Hematopoietic multipotent progenitor cell treated with erythropoietin and hydrocortisone succinate and interleukin-3 and kit ligand, for 6 days (in vitro differentiated cells): ENCODE measurements around the gene USP37.
"Not testable (repeated sequence)": the region's sequence is repeated elsewhere in the genome, so short reads cannot be mapped to it uniquely, and the experiment has no call there.

Experiments used
- DNase-seq: peaks from one replicate; pipeline ENCODE4 v3.0.0-alpha.2; 2015

Gene USP37

GRCh38 chr2:218547511-218547910 is 20.6 kb downstream of the USP37 start:
- no peak for DNase-seq

GRCh38 chr2:218546012-218546411 is 22.1 kb downstream of the USP37 start:
- DNase-seq = no peak

GRCh38 chr2:218540015-218540414 is 28.1 kb downstream of the USP37 start:
- DNase-seq = no peak

GRCh38 chr2:218536804-218537494 is 31.2 kb downstream of the USP37 start:
- DNase-seq = no peak

GRCh38 chr2:218529990-218530389 is 38.2 kb downstream of the USP37 start:
- no peak for DNase-seq

- not testable (repeated sequence) for DNase-seq
Observed at GRCh38 chr2:218528409-218528808, 39.7 kb downstream of the USP37 start.

GRCh38 chr2:218523651-218524050 is 44.5 kb downstream of the USP37 start:
- no peak for DNase-seq

GRCh38 chr2:218518876-218519275 is 49.3 kb downstream of the USP37 start:
- no peak for DNase-seq

GRCh38 chr2:218517434-218518206 is 50.5 kb downstream of the USP37 start:
- no peak for DNase-seq

- DNase-seq = peak; percentile 63
Observed at GRCh38 chr2:218516614-218517013, 51.5 kb downstream of the USP37 start.

GRCh38 chr2:218513676-218514075 is 54.5 kb downstream of the USP37 start:
- DNase-seq = no peak

- peak; percentile 25 for DNase-seq
Observed at GRCh38 chr2:218508299-218508698, 59.9 kb downstream of the USP37 start.

- no peak for DNase-seq
Observed at GRCh38 chr2:218505754-218506371, 62.3 kb downstream of the USP37 start.

GRCh38 chr2:218501665-218502064 is 66.5 kb downstream of the USP37 start:
- no peak for DNase-seq

- DNase-seq = no peak
Observed at GRCh38 chr2:218500501-218501060, 67.6 kb downstream of the USP37 start.

- no peak for DNase-seq
Observed at GRCh38 chr2:218485986-218486667, 82.0 kb downstream of the USP37 start.

GRCh38 chr2:218482651-218483050 is 85.5 kb downstream of the USP37 start:
- DNase-seq = no peak

- DNase-seq = no peak
Observed at GRCh38 chr2:218479595-218479994, 88.6 kb downstream of the USP37 start.

- no peak for DNase-seq
Observed at GRCh38 chr2:218478544-218478943, 89.6 kb downstream of the USP37 start.

- no peak for DNase-seq
Observed at GRCh38 chr2:218477247-218477646, 90.9 kb downstream of the USP37 start.

- no peak for DNase-seq
Observed at GRCh38 chr2:218476676-218477075, 91.5 kb downstream of the USP37 start.

- no peak for DNase-seq
Observed at GRCh38 chr2:218474527-218474926, 93.6 kb downstream of the USP37 start.

- DNase-seq = no peak
Observed at GRCh38 chr2:218472988-218473387, 95.2 kb downstream of the USP37 start.
